Dermis microvascular lymphatic vessel endothelial cell (primary cell): Measurements from ENCODE around the gene SFN. TPM values are rescaled to one million over a fixed set of nuclear protein-coding genes. Genes with fewer than 3 reads are reported as not detected.
A peak's percentile ranks its signal among the peaks of the same experiment; 100 is the strongest.
"Not testable (repeated sequence)": the region's sequence is repeated elsewhere in the genome, so short reads cannot be mapped to it uniquely, and the experiment has no call there.

Experiments used
- DNase-seq, 2 donors: peaks; one replicate each; pipeline versions ENCODE4 v3.0.0 to v3.0.0-alpha.2; 2010; ENCODE audit warnings: low read depth in 2 of 2
- total RNA-seq: library from RNA; depleted of rRNA; stranded (reverse); fragments of >200 nt; gene quantifications from 2 replicates; pipeline ENCODE4 v1.2.1, GENCODE V29; 2014

Gene SFN
- total RNA-seq, 1 donor from 2014 or later: 0.13 TPM

DNA sequence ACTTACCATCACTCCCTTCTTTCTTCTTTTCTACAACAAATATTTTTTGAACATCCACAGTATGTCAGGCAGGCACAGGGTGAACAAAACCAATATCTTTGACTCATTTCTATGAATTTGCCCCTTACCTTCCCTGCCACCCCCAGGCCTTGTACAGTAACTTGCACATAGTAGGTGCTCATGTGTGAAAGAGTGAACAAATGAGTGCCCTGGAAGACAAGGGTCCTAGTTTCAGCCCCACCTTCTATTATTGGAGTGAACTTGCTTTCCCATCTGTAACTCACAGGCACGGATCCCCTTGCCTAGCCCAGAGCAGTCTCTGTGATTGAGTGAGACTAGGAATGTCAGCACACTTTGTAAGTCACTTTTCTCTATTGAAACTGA lies 23.6 kb upstream of the SFN start:
- no peak for DNase-seq

DNA sequence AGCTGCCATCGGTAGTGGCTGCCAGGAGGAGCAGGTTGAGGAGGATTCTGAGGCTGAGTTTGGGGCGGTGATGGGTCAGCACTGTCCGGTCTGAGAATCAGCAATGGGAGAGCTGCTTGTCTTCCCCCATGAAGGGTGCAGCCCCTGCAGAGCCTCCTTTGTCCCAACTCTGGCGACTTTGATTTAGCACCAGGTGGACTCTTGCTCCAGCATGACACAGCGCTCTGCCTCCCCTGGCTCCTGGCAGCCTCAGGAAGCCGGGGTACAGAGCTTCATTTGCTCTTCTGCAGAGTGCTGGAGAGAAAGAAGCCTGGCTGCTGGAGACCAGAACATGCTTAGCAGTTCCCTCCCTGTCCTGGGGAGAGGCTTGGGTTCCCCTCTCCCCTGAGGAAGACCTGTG lies 23.2 kb upstream of the SFN start:
- DNase-seq: no peak

DNA sequence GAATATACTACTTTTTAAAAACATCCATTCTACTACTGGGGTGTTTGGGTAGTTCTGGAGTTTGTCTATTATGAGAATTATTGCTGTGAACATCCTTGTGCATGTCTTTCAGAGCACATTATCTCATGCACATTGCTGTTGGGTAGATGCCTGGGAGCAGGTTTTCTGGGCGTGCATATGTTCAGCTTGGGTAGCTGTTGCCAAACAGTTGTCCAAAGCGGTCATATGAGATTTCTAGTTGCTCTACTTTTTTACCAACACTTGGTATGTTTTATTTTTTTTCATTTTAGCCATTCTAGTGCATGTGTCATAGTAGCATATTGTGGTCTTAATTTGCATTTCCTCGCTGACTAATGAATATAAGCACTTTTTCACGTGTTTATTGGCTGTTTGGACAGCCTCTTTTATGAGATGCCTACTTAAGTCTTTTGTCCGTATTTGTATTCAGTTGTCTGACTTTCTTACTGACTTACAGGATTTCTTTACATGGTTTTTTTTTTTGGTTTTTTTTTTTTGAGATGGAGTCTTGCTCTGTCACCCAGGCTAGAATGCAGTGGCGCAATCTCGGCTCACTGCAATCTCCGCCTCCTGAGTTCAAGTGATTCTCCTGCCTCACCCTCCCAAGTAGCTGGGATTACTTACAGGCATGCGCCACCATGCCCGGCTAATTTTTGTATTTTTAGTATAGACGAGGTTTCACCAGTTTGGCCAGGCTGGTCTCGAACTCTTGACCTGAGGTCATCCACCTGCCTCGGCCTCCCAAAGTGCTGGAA lies 18.3 kb upstream of the SFN start:
- no peak for DNase-seq

DNA sequence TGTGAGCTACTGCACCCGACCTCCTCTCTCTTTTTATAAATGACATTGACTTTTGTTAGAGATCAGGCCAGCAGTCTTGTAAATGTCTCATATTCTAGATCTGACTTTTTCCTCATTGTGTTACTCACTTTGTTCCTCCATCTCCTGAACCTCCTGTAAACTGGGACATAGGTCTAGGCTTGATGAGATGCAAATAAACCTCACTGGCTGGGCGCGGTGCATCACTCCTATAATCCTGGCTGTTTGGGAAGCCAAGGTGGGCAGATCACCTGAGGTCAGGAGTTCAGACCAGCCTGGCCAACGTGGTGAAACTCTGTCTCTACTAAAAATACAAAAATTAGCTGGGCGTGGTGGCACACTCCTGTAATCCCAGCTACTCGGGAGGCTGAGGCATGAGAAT lies 15.1 kb upstream of the SFN start:
- not testable (repeated sequence) for DNase-seq

DNA sequence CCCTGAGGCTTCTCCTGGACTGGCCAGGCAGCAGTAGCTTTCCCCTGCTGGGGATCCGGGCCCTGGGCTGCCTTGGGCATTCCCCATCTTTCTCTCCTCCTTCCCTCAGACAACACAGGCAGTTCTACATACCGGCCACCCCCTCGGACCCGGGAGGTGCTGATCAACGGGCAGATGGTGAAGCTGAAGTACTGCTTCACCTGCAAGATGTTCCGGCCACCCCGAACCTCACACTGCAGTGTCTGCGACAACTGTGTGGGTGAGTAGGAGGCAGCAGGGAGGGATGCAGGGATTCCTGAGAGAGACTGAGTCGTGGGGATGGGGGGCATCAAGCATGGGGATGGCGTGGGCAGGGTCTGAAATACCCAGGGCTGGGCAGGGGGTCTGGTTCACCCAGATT lies 14.4 kb upstream of the SFN start:
- no peak for DNase-seq

DNA sequence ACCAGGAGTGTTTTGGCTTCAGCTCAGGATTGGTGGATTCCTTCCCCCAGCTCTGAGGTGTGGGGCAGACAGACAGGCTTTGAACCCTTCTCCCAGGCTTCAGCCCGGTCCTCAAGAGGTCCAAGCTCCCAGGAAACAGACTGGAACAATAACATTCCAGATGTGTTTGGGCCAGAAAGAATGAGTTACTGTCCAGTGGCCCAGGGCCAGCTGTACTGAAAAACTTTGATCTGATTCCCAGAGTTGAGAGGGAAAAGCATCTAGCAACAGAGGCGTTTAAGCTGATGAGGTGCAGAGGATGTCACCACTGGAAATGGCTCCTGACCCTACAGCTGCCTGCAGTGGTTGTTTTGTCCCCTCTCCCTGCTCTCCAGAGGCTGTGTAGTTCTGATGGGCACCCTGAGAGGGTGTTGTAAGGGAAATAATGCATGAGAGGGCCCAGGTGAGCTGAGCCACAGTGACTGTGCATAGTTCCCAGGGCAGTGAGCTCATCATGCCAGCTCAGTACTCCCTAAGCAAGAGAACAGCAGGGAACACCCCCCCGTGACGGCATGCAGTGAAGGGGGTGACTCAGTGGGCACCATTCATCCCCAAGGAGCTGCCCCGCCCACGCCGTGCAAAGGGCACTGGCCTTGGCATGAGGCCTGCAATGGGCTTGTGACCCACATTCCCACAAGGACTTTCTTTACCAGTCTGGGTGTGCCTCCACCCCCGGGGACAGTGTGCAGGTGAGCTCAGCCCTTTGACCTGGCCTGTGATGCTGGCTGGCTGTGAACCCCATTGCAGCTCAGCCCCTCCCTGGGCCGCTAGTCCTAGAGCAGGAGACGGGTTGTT lies 13.8 kb upstream of the SFN start:
- DNase-seq: peak in 1 of 2 donors; percentile 69

DNA sequence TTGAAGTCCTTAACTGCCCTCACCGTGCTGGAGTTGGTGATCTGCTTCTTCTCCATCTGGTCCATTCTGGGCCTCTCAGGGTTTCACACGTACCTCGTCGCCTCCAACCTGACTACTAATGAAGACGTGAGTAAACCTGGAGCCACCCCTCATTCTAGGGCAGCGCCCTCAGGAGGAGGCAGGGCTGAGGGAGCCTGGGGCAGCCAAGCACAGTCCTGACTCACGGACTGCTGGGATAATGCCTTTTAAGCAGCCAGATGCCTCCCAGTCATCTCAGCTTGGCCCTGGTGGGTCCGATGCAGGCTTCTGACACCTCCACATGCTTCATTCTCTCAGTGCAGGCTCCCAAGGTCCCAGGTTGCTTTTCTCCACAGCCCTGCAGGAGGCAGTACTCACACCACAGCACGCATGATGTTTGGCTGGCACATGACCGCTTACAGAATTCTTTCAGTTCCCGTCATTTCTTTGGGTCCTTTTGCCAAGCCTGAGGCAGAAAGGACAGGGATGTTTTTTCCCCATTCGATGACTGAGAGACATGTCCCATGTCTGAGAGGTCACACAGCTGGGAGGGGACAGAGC lies 11.8 kb upstream of the SFN start:
- DNase-seq: no peak

DNA sequence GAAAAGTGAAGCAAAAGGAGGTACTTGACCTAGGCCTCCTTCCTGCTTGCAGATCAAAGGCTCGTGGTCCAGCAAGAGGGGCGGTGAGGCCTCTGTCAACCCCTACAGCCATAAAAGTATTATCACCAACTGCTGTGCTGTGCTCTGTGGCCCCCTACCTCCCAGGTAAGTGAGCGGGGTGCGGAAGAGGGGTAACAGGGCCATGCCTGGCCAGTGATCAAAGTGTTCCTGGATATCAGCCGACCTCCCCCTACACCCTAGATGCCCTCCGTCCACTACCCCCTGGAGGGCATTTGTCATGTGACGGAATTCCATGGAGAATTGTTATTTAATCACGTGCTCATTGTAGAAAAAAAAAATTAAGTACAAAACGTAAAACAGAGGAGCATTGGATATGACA lies 10.2 kb upstream of the SFN start:
- no peak for DNase-seq

DNA sequence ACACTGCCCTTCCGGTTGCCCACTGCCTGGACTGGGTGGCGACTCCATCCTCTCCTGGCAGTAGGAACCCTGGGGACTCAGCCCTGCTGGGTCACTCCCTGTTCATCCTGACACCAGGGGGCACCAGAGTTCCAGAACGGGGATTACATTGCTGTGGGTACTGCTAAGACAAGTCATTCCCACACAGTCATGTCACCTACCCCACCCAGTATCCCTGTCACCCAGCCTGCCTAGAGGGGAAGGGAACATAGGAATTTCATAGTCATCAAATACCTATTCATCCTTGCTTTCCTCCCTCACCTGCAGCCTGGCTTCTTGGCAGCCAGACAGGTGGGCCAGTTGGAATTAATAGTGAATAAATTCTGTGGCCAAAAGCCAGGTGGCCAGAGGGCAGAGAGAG lies 9.8 kb upstream of the SFN start:
- DNase-seq: peak; percentile 64 to 82

DNA sequence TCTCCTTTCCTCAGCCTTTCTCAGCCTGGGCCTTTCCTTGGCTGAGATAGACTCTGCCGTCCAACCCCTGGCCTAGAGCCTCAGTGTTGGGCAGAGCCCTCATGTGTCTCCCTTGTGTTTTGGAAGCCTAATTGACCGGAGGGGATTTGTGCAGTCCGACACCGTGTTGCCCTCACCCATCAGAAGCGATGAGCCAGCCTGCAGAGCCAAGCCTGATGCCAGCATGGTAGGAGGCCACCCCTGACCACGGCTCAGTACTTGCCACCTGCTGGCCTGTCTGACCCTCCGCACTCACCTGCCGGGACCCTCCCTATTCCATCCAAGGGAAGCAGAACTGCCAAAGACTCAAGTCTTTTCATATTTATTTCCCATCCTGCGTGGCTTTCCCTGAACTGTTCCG lies 9.3 kb upstream of the SFN start:
- DNase-seq: no peak

DNA sequence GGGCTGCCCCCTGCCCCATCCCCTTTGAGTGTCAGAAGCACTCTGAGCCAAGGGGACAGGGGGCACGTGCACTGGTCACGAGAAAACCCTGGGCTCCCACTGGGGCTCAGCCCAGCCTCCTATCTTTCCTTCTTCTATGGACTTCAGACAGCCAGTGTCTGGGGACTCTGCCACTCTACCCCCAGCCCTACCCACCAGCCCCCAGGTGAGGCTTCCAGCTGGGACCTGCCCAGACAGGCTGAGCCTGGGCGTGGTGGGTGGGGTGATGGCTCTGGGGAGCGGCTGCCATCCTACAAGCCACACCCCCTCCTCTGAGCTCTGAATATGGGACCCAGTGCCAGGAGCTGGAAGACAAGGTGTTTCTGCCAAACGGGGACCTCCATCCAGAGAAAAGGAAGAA lies 8.0 kb upstream of the SFN start:
- no peak for DNase-seq

DNA sequence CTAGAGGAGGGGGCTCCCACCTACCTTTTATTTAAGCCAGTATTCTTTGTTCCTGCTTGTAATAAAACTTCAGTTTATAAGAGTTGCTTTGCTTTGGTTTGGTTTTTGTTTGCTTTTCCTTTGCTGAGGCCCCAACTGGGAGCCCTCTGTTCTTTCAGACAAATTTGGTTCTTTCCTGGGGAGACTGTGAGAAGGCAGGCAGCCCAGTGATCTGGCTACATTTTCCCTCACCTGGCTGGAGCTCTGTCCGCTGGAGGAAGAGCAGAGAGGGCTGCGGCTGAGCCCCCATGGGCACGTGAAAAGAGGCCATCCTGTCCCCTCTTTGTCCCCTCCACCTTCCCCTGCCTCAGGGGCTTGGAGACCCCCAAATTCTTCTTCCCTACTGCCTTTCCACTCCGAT lies 7.3 kb upstream of the SFN start:
- no peak for DNase-seq

DNA sequence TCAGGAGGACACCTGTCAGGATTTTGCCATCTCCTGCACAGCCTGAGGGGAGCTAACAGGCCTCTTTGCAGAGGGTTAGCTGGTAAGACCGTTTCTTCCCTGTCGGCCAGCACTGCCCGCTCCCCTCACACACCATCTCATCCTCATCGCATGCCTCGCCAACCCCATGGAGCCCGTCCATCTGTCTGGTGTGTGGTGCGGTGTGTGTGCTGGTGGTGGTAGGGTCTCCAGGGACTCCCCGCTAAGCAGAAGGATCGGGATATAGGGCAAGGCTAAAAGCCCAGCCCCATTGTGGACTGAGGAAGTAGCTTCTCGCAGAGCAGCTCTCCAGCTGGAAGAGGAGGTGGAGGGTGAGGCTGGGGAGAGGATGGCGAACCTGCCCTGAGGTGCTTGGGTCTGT lies 6.8 kb upstream of the SFN start:
- DNase-seq: no peak

DNA sequence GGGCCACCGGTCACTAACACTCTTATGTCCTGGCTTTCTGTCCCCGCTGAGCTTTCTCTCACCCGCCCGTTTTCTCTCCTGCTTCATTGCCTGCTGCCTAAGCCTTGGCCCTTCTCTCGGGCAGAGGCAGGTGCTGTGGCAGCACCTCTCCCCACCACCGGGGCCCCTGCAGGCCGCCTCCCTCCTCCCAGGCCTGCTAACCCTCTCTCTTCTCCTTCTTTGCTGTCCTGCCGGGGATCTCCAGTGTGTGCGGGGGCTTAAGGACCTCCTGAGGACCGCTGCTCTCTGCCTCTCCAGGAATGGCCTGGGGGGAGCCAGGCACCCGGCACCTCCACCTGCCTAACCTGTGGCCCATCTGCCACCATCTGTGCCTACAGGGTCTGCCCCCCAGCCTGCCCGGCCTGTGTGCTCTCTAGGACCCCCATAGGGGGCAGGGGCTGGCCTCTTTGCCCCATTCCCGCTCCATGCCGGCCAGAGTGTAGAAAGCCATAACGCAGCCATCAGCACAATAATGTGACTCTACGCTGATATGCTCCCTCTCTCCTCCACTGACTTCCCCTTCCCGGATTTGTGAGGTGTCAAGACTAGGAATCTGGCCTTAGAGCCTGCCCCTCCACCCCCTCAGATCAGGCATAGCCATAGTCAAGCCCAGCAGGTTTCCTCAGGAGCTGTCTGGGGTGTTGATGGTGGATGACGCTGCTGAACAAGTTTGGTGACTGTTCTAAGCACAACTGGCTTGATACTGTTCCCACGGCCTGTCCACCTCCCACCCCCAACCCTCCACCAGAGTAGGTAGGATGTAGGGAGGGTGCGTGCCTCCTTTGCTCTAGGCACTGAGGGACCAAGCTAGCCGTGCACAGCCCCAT lies 6.1 kb upstream of the SFN start:
- DNase-seq: no peak

DNA sequence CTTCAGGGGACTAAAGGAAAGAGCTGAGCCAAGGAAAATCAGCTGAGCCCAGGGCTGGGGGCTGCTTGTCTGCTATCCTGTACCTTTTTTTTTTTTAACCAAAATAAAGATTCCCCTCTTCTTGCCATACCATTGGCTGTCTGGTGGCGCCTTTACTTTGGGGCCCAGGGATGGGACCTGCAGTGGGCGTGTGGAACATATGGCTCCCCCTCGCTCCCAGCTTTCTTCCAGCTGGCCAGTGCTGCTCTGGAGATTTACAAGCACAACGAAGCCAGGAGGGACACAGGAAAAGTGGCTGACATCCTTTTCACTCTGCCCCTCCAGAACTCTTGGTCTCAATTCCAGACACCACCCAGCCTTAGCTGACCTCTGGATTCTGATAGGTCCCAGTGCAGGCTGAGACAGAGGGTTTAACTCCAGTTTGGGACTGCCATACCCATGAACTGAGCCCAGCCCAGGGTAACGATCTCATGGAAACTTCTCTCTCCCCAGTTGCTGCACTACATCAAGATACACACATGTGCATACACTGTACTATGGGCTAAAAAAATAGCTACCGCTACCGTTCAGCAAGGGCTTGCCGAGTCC lies 5.4 kb upstream of the SFN start:
- DNase-seq: no peak

DNA sequence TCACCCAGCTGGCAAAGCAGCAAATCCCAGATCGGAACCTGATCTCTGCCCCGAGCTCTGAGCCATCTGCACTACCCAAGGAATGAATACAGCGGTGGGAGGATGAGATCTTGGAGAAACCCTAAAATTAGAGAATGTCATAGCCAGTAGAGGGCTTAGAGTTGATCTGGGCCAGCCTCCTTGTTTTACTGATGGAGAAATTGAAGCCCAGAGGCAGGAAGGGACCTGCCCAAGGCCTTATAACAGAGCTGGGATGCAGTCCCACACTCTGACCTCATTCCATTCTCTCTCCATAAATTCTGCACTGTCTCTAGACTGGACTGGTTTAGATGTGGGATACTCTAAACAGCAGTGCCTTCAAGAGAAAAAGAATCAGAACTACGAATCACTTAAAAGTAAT lies 4.8 kb upstream of the SFN start:
- DNase-seq: no peak

DNA sequence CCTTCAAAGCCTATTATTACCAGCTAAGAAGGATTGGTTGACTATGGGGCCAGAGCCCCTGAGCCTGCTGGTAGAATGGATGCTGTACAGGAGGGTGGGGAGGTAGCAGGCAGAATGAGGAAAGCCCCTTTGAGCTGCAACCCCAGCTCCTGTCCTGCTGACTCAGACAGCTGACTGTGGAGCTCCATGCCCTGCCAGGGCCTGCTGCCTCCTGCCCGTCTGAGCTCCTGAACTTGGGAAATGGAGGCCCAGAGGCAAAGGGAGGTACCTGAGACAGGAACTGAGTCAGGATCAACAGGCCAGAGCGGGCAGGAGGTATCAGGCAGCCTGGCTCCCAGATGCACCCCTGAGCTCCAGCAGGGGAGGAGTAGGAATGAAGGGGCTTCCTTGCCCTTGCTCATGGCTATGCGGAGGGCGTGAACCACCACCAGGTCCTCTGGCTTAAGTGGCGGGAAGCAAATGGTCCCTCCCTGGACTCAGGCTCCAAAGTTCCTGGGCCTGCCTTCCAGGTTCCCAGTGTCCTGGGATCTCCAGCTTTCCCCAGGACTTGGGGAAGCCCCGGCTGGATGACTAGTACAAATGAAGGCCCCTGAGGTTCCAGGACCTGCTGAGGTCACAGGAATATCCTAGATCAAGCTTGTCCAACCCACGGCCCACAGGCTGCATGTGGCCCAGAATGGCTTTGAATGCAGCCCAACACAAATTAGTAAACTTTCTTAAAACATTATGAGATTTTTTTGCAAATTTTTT lies 3.9 kb upstream of the SFN start:
- no peak for DNase-seq

DNA sequence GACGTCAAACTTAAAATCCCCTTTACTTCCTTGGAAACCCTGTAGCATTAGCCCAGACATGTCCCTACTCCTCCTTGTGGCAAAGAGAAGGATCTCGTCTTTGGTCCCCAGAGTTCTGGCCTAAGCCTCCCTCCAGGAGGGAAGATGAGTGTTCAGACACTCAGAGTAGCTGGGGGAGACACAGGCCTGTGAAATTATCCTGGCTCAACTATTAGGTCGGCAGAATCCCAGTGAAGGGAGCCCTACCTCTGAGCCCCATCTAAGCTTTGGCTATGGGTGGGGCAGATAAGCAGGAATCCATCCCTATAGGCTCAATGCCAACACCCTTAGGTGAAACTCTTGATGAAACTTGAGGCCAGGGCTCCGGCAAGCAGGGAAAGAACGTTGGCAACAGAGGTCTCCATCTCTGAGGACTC lies 1.7 kb upstream of the SFN start:
- no peak for DNase-seq

DNA sequence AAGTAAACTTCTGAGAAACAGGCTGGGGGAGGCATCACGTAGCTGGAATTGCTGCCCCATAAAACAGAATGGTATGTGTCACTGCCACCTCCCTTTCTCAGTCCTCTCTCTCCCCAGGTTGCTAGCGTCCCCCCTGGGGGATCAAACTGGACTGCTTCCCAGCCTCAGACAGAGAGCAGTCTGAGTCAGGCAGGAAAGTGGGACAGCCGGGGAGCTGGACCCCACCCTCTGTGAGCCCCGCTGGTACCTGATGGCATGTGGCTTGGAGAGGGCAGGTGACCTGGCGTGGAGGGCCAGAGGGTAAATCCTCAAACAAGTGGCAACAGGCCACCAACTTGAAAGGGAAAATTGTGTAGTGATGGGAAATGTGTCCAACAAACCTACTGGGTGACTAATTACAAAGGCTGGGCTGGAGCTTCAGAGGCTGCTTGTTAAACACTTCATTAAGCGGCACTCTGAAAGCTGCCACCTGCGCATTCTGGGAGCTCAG lies 1.0 kb upstream of the SFN start:
- no peak for DNase-seq

DNA sequence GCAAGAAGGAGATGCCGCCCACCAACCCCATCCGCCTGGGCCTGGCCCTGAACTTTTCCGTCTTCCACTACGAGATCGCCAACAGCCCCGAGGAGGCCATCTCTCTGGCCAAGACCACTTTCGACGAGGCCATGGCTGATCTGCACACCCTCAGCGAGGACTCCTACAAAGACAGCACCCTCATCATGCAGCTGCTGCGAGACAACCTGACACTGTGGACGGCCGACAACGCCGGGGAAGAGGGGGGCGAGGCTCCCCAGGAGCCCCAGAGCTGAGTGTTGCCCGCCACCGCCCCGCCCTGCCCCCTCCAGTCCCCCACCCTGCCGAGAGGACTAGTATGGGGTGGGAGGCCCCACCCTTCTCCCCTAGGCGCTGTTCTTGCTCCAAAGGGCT lies 732 bp downstream of the SFN start:
- no peak for DNase-seq
